OCI-LY1 (cell line): Measurements from ENCODE around the gene SFTPB.

ENCODE experiments used
- H2AFZ ChIP-seq: fragments of 200-600 bp; sonication (generic), shearing (Covaris generic); 2 replicates; pipeline ENCODE4 v1.6.0; 2014; ENCODE audit warnings: antibody characterized with exemption, mild to moderate bottlenecking, low read length
- H3F3A ChIP-seq: fragments of 200-600 bp; sonication (generic), shearing (Covaris generic); 2 replicates; pipeline ENCODE4 v1.6.0; 2014; ENCODE audit warnings: mild to moderate bottlenecking, antibody characterized with exemption, low read length, moderate library complexity; ENCODE audit not compliant: insufficient read depth
- H3K27ac ChIP-seq: fragments of 200-600 bp; sonication (generic); 2 replicates; pipeline ENCODE4 v1.5.1; 2014; ENCODE audit warnings: low read length, mixed run types, mild to moderate bottlenecking, low read depth; ENCODE audit not compliant: poor library complexity, severe bottlenecking
- H3K27me3 ChIP-seq: fragments of 200-600 bp; sonication (generic); 2 replicates; pipeline ENCODE4 v1.6.0; 2014; ENCODE audit warnings: antibody characterized with exemption, mild to moderate bottlenecking, low read length, moderate library complexity; ENCODE audit not compliant: insufficient read depth
- H3K36me3 ChIP-seq: fragments of 200-600 bp; sonication (generic); 2 replicates; pipeline ENCODE4 v1.6.1; 2014; ENCODE audit warnings: mild to moderate bottlenecking, antibody characterized with exemption, low read length, moderate library complexity, mixed read lengths; ENCODE audit not compliant: insufficient read depth
- H3K4me1 ChIP-seq: fragments of 200-600 bp; sonication (generic); 2 replicates; pipeline ENCODE4 v1.5.1; 2014; ENCODE audit warnings: mild to moderate bottlenecking, low read length, moderate library complexity; ENCODE audit not compliant: insufficient read depth, severe bottlenecking
- H3K4me2 ChIP-seq: fragments of 200-600 bp; sonication (generic), shearing (Covaris generic); 2 replicates; pipeline ENCODE4 v1.6.1; 2014; ENCODE audit warnings: low read length
- H3K4me3 ChIP-seq: fragments of 200-600 bp; sonication (generic); 2 replicates; pipeline ENCODE4 v1.5.1; 2014; ENCODE audit warnings: low read length, low read depth, mild to moderate bottlenecking, mixed read lengths; ENCODE audit not compliant: poor library complexity, severe bottlenecking
- H3K79me2 ChIP-seq: fragments of 200-600 bp; shearing (Covaris generic); 2 replicates; pipeline ENCODE4 v1.6.1; 2016; ENCODE audit warnings: mixed run types, low read length, mixed read lengths; ENCODE audit not compliant: insufficient read depth
- H3K9ac ChIP-seq: fragments of 200-600 bp; sonication (generic), shearing (Covaris generic); 2 replicates; pipeline ENCODE4 v1.6.1; 2014; ENCODE audit warnings: mild to moderate bottlenecking, low read length, mixed read lengths
- H3K9me2 ChIP-seq: fragments of 200-600 bp; sonication (generic), shearing (Covaris generic); 2 replicates; pipeline ENCODE4 v1.6.1; 2014; ENCODE audit warnings: low read depth, mild to moderate bottlenecking, low read length, mixed read lengths
- H3K9me3 ChIP-seq: fragments of 200-600 bp; shearing (Covaris generic); 2 replicates; pipeline ENCODE4 v1.6.1; 2014; ENCODE audit warnings: low read length, mixed read lengths
- H4K20me1 ChIP-seq: fragments of 200-600 bp; sonication (generic), shearing (Covaris generic); 2 replicates; pipeline ENCODE4 v1.6.0; 2016; ENCODE audit warnings: mild to moderate bottlenecking, low read length; ENCODE audit not compliant: insufficient read depth
- CTCF ChIP-seq: fragments of 200-600 bp; sonication (generic), shearing (Covaris generic); IDR thresholded peaks from 2 replicates; pipeline ENCODE4 v1.5.1; 2017; ENCODE audit warnings: mild to moderate bottlenecking, antibody characterized with exemption, low read length, moderate library complexity, mixed read lengths
- EZH2 ChIP-seq: fragments of 200-600 bp; sonication (generic), shearing (Covaris generic); IDR thresholded peaks from 2 replicates; pipeline ENCODE4 v1.8.0; 2017; ENCODE audit warnings: borderline replicate concordance, mixed run types, mild to moderate bottlenecking, antibody characterized with exemption, low read length, moderate library complexity, mixed read lengths

Gene SFTPB

GRCh38 chr2:85667561-85668008 lies 414 bp downstream of the SFTPB start:
- no peaks in the 10 kb centered on the region for H3K9me3 ChIP-seq
- H3K27ac ChIP-seq: no peak overlapping the region
- no peak overlapping the region for H3K4me2 ChIP-seq
- H3K9me2 ChIP-seq: no peaks in the 10 kb centered on the region
- TF ChIP-seq CTCF: no peak
- no peak for TF ChIP-seq EZH2
- H3K27me3 ChIP-seq: no peaks in the 10 kb centered on the region
- no peak overlapping the region for H3K9ac ChIP-seq
- H2AFZ ChIP-seq: no peak overlapping the region
- H3F3A ChIP-seq: no peaks in the 10 kb centered on the region
- H4K20me1 ChIP-seq: no peaks in the 10 kb centered on the region
- H3K4me3 ChIP-seq: no peak overlapping the region
- H3K36me3 ChIP-seq: no peaks in the 10 kb centered on the region
- no peaks in the 10 kb centered on the region for H3K4me1 ChIP-seq
- H3K79me2 ChIP-seq: no peaks in the 10 kb centered on the region

GRCh38 chr2:85666435-85667316 lies 1.3 kb downstream of the SFTPB start:
- Histone ChIP-seq H3K36me3 (no peaks in the 10 kb centered on the region), H3K27ac (no peak overlapping the region), H3K4me1 (no peaks in the 10 kb centered on the region), H3F3A (no peaks in the 10 kb centered on the region), H3K27me3 (no peaks in the 10 kb centered on the region), H3K4me3 (no peak overlapping the region), H3K79me2 (no peaks in the 10 kb centered on the region), H3K9me3 (no peaks in the 10 kb centered on the region), H3K9me2 (no peaks in the 10 kb centered on the region), H3K9ac (no peak overlapping the region), H3K4me2 (no peak overlapping the region), H2AFZ (no peak overlapping the region), H4K20me1 (no peaks in the 10 kb centered on the region)
- TF ChIP-seq CTCF: no peak
- TF ChIP-seq EZH2: no peak

GRCh38 chr2:85666016-85666415 lies 2.0 kb downstream of the SFTPB start:
- H3K27me3 ChIP-seq: no peaks in the 10 kb centered on the region
- H3K9ac ChIP-seq: no peak overlapping the region
- TF ChIP-seq EZH2 (no peak), CTCF (no peak)
- no peaks in the 10 kb centered on the region for H3K79me2 ChIP-seq
- no peak overlapping the region for H3K4me3 ChIP-seq
- H3K9me3 ChIP-seq: no peaks in the 10 kb centered on the region
- H3K9me2 ChIP-seq: no peaks in the 10 kb centered on the region
- no peaks in the 10 kb centered on the region for H3K4me1 ChIP-seq
- no peaks in the 10 kb centered on the region for H3K36me3 ChIP-seq
- H4K20me1 ChIP-seq: no peaks in the 10 kb centered on the region
- no peak overlapping the region for H2AFZ ChIP-seq
- H3K27ac ChIP-seq: no peak overlapping the region
- no peaks in the 10 kb centered on the region for H3F3A ChIP-seq
- H3K4me2 ChIP-seq: no peak overlapping the region
